Islet of Langerhans (tissue), 1 donor: ENCODE data around the gene CDC42EP5.
"Not testable (repeated sequence)": the region's sequence is repeated elsewhere in the genome, so short reads cannot be mapped to it uniquely, and the experiment has no call there.

ENCODE experiments used
- FAIRE-seq: peaks from one replicate; lab custom pipeline; 2011; peaks lifted over from hg19 to GRCh38; lab: Jason Lieb, UNC

Gene CDC42EP5

DNA sequence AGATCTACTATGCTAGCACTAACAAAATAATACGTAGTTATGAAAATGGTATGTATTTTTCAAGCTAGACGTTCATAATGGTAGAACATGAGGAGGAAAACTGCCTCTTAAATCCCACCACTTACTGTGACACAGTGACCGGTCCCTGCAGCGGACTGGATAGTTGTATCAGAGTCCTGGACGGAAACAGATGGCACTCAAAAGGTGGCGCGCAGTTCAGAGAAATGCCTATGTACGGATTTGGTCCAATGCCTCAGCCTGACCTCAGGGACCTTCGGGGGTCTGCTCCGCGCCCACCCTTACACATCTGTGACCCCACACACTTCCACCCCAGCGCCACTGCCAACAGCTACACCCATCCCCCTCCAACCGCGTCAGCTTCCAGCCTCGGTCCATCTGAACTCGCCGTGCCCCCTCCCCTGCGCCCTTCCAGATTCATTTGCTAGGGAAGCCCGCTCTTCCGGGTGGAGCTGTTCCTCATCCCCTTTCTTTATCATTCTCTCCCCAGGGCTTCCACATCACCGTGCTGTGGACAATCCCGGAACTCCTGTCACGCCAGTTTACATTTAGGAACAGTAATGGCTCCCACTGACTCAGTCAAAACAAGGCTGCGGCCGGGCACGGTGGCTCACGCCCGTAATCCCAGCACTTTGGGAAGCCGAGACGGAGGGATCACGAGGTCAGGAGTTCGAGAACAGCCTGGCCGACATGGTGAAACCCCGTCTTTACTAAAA is 24.9 kb downstream of the CDC42EP5 start:
- FAIRE-seq = no peak

DNA sequence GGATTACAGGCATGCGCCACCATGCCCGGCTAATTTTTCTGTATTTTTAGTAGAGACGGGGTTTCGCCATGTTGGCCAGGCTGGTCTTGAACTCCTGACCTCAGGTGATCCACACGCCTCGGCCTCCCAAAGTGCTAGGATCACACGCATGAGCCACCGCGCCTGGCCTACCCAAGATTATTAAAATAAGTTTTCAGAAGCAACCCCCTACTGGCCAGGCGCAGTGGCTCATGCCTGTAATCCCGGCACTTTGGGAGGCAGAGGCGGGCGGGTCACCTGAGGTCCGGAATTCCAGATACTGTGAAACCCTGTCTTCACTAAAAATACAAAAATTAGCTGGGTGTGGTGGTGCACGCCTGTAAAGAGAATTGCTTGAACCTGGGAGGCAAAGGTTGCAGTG is 26.7 kb downstream of the CDC42EP5 start:
- FAIRE-seq = not testable (repeated sequence)

DNA sequence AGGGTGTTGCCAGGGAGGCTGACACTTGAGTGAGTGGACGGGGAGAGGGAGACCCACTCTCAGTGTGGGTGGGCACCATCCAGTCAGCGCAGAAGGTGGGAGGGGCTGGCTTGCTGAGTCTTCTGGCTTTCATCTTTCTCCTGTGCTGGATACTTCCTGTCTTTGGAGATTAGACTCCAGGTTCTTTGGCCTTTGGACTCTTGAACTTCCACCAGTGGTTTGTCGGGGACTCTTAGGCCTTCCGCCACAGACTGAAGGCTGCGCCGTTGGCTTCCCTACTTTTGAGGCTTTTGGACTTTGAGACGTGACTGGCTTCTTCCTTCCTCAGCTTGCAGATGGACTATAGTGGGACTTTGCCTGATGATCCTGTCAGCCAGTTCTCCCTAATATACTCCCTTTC is 28.4 kb downstream of the CDC42EP5 start:
- no peak for FAIRE-seq

DNA sequence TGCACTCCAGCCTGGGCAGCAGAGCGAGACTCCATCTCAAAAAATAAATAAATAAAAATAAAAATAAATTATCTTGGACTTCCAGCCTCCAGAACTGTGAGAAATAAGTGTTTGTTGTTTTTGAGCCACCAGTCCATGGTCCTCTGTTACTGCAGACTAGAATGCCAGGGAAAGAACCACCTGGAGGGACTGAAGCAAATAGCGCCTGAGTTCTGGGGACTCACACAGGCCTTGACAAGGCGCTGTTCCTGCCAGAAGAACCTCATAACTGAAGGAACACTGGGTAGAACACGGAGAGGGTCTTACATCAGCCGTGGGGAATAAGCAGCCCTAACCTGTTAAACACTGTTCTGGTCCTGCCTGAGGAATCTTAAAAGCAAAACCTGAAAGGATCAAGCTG is 32.5 kb downstream of the CDC42EP5 start:
- FAIRE-seq = no peak

DNA sequence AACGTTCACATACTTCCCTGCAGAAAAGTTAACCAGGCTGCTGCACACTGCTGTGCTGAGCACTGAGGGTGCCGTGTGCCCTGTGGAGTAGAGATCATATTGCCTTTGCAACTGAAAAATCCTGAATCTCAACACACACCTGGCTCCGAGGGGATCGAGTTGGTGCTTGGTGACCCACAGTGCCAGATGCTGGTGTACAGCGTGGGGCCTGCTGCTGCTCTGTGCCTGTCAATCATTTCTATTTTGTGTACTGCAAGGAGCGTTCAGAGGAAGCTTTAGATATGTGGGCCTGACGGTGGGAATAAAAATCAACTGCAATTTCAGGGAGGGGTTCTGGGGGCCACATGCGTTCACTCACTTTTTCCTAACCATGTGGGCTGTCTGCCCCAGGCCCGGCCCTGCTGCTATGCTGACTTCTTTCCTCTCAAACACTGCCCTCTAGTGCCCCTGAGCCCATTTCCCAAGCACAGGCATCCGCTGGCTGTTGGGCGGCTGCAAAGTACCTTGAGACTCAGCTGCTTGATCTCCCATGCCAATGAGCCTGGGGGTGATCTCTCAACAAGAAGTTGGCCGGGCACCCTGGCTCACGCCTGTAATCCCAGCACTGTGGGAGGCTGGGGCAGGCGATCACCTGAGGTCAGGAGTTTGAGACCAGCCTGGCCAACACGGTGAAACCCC is 33.8 kb downstream of the CDC42EP5 start:
- FAIRE-seq = no peak

DNA sequence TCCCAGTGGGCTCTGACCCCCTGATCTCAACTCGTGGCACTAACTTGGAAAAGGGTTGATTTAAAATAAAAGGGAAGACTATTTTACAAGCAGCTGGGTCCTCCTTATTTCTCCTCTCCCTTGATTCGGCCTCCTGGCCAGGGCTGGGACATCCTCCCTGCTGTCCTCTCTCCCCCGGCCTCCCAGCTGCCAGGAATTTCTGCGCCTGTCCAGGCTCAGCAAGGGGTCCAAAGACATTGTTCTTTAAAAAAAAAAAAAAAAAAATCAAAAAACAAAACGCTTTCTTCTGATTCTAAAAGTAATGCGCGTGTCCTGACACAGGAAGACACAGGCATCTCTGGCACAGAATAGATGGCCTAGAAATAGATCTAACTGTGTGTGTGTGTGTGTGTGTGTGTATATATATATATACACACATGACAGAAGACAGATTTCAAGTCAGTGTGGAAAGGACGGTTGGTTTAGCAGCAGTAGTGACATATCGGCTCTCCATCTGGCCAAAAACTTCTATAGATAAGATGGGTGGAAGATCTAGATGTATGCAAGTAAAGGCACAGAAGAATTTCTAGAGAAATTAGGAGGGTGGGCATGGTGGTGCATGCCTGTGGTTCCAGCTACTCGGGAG is 36.4 kb downstream of the CDC42EP5 start:
- no peak for FAIRE-seq

DNA sequence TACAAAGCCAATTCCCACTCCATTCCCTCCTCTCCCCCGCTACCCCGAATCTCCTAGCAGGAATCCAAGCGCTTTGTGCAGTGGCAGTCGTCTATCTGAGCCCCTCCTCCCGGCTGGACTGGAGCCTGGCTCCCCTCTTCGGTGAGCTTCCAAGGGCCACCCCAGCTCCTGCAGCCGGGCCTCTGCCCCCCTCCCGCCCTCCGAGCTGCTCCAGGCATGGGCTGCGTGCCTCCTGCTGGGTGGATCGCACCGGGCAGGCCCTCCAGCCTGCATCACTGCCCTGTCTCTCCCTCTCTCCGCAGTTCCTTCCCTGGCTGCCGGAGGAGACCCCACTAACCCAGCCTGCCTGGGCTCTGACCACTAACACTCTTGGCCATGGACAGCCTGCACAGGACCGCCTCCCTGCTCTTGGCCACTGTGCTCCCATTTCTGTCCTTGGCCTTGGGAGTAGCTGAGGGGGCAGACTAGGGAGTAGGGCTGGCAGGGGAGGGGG is 37.0 kb downstream of the CDC42EP5 start:
- no peak for FAIRE-seq

DNA sequence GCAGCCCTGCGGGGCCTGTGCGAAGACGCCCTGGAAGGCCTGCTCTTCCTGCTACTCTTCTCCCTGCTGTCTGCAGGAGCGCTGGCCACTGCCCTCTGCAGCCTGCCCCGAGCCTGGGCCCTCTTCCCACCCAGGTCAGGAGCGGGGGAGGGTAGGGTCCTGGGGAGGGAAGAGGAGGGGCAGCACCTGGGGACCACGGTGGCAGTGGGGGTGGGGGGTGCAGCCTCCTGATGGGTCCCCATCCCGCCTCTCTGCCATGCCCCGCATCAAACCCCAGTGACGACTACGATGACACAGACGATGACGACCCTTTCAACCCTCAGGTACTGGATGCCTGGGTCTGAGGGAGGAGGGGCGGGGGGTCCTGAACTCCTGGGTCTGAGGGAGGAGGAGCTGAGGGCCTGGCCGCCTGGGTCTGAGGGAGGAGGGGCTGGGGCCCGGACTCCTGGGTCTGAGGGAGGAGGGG is 37.5 kb downstream of the CDC42EP5 start:
- no peak for FAIRE-seq

DNA sequence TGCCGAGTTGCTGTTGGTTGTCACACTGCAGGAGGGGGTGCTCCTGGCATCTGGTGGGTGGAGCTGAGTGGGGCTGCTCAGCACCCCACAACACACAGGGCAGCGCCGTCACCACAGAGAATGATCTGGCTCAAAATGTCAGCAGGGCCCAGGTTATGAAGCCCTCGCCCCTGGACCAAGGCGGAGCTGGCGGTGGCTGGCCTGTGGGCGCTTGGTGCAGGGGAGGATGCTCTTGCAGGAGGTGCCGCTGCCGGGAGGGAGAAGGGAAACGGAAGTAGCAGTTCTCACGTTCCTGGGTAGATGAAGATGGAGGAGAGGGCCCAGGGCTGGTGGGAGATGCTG is 38.3 kb downstream of the CDC42EP5 start:
- FAIRE-seq = no peak

DNA sequence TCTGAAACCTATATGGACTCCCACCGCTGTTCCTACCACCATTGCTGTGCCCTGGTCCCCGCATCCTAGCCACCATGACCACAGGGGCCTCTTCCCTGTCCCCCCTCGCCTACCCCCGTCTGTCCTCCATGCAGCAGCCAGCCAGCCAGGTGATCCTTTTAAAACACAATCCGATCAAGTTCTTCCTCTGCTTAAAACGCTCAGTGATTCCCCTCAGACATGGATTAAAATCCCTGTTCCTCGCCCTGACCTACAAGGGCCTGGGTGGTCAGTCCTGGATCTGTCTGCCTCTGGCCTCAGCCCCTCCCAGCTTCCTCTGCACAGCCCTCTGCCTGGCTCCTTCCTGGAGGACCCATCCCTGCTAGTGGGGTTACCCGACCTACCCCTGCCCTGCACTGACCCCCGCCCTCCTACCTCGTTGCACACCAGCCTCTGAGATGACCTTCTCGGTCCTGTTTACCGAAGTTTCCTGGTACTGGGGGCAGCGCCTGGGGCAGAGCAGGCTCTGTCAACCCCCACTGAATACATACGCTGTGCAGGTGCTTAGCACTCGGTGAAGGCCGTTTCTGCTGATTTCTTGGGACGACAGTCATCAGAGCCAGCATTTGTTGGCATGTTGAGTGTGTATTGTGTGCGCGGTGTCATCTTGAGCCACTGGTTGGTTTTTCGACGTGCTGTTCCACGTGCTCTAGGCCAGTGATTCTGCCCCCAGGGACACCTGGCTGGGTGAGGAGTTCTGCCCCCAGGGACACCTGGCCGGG is 38.8 kb downstream of the CDC42EP5 start:
- FAIRE-seq = no peak

DNA sequence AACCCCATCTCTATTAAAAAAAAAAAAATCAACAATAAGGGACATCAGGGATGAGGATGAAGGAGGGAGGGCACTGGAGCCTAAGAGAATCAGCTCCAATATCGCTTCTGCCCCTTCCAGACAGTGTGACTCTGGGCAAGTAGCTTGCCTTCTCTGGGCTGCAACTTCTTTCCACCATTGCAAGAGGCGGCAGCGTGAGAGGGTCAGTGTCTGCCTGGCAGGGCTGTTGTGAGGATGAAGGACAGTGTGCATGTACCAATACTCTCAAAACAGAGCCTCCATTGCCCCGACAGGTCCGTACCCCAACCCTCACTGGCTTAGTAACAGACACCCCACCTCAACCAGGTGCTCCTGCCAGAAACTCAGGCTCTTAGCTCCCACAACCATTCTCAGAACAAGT is 39.4 kb downstream of the CDC42EP5 start:
- no peak for FAIRE-seq

DNA sequence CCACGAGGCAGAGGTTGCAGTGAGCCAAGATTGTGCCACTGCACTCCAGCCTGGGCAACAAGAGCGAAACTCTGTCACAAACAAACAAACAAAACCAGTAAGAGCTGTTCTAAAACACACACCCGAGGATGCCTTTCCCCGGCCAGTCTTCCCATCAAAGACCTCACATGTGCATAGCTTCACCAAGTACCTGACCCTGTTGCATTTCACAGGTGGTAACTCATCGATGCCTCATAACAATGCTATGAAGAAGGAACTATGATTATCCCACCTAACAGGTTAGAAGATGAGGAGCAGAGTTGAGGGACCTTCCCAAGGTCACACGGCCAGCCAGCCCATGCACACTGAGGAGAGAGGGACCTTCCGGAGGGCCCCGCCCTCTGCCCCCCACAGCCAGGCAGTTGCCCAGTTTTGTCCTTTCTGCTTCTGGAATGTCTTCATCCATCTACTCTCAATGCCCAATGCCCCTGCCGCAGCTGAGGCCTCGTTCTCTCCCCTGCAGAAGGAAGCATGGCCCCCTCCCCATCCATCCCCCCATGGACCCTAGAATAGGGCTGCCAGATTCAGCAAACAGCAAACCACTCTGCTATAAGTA is 40.9 kb downstream of the CDC42EP5 start:
- no peak for FAIRE-seq

DNA sequence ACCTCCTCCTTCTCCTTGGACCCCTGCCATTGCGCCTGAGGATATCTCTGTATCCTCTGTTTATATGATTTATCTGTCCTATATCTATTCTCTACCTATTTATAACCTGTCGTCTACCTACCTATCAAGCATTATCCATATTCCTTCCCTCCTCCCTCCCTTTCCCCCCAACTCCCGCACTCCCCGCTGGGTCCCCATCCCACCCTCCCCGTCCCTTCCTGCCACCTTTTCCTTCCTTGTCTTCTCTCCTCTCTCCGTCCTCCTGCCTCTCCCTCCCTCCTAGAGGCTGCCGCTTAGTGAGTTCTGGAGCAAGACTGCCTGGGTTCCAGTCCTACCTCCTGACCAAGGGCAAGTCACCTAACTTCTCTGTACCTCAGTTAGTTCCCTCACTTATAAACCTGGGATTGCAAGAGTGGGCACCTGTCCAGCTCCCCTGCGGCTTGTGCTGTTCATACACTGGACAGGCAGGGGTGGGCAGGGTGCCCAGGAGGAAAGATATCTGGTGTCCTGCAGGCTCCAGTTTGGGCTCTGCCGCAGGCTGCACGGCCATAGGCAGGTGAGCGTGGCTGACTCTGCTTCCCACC is 41.7 kb downstream of the CDC42EP5 start:
- FAIRE-seq = no peak

DNA sequence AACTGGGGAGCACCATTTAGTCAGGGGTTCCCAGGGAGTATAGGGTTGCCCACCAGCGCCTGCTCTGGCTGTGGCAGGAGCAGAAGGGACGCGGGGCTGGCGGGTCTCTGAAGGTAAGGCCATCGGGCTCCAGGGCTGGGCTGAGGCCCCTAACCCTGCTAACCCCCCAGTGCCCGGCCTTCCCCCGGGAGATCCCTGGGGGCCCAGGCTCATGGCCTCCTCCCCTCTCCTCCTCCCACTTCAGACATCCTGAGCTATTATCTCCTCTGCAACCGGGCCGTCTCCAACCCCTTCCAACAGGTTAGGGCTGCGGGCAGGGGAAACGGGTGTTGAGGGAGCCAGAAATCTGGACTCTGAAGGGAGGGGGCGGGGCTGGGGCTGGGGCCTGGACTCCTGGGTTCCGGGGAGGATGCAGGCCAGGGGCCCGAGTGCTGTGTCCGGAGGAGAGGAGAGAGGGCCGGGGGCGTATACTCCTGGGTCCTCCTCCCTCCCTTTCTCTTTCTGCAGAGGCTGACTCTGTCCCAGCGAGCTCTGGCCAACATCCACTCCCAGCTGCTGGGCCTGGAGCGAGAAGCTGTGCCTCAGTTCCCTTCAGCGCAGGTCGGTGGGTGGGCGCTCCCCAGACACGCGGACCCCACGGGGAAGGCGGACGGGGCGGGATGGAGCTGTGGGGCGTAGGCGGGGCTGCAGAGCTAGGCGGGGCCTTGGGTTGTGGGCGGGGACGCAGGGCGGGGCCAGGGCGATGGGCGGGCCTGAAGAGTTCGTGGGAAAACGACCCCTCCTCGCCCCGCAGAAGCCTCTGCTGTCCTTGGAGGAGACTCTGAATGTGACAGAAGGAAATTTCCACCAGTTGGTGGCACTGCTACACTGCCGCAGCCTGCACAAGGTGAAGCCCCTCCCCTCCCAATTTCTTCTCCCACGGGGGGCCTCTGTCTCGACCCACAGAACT is 42.5 kb downstream of the CDC42EP5 start:
- FAIRE-seq = no peak

DNA sequence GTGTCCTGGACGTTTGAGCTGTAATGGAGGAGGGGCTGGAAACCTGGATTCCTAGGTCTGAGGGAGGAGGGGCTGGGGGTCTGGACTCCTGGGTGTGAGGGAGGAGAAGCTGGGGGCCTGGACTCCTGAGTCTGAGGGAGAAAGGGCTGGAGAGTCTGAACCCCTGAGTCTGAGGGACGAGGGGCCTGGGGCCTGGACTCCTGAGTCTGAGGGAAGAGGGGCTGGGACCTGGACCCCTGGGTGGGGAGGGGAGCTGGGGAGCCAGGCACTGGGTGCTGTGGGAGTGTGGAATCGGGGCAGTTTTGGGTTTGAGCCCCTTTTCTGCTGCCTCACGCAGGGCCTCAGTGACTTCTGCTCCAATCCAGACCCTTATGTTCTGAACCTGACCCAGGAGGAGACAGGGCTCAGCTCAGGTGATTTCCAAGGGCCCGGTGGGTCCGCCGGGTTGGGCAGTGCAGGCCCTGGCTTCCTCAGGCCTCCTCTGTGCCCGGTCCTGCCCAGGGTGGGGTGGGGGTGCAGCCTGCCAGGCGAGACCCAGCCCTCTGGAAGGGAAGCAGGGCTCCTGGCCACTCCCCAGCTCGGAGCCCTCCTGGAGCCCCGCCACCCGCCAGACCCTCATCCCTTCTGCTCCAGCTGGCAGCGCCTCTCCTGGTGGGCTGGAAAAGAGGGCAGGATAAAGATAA is 43.4 kb downstream of the CDC42EP5 start:
- FAIRE-seq = no peak

DNA sequence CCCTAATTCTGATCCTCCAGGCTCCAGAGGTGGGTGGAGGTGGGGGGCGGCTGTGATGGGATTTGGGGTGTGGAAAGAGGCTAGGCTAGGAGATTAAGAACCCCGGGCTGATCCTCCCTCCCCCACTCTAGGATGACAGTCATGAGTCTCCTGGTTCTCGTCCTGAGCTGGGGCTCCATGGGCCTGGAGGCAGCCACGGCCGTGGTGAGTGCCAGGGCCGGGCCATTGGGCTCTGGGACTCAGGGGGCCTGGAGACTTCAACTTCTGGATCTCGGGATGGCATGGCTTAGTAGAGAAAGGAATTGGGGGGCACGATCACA is 44.0 kb downstream of the CDC42EP5 start:
- FAIRE-seq = no peak

DNA sequence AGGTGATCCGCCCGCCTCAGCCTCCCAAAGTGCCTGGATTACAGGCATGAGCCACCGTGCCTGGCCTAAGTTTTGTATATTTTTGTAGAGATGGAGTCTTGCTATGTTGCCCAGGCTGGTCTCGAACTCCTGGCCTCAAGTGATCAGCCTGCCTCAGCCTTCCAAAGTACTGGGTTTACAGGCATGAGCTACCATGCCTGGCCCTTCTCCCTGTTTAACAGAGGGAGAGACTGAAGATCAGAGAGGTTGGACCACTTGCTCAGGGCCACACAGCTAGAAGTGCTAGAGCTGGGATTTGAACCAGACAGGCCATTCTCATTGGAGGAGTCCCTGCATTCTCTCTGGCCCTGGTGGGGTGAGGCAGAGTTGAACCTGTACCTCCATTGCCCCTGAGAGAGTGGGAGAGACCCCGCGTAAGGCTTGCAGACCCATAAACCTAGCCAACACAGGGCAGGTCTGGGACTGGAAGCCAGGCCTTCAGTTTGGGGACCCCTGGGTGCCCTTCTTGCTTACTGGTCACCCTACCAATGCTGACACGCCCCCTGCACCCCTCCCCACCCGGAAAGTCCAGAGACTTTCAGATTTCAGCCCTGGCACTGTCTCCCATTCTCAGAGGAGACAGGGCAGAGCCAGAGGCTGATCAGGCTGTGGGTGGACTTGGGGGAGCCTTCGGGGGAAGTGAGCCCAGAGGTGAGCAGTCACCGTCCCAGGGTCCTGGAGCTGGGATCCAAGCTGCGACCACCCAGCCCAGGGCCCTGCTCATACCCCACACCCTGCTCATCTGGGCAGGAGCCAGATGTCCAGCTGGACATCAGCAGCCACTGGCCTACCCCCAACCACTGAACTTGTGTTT is 44.5 kb downstream of the CDC42EP5 start:
- FAIRE-seq = no peak

DNA sequence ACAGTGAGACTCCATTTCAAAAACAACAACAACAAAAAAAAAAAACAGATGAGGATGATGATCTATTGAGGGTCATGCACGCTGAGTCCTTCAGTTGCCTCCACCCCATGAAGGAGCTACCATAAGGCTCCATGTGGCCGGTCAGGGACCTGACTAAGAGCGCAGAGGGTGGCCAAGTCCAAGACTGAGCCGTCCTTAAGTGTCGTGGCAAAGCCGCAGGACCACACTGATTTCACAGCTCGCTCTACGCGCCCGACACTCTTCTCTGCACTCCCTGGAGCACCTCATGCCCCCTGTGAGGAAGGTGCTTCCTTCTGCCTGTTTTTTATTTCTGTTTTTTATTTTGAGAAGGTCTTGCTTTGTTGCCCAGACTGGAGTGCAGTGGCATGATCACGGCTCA is 45.5 kb downstream of the CDC42EP5 start:
- FAIRE-seq = no peak

DNA sequence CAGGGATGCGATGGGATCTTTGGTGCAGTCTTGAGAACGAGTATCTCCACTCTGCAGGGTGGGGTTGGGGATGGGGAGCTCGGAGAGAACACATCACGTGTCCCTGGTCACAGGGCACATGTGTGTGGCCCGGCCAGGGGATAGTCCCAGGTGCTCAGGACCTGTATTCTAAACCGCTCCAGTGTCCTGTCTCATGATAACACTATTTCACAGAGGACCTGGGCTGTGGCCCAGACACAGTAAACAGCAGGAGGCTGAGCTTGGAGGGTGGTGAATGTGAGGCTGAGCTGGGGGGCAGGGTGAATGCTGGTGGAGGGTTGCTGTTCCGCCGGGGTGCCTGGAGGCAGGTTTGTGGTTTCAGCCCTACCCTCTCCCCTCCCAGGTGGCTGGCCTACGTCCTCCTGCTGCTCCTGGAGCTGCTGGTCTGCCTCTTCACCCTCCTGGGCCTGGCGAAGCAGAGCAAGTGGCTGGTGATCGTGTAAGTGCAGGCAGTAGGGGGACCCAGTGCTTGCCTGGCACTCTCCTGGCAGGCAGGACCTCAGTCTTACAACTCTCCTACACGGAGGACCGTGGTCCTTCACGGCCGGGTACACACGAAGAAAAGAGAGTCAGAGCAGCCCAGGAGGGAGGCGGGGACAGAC is 46.7 kb downstream of the CDC42EP5 start:
- FAIRE-seq = no peak
